Cortex of kidney (tissue), 1 donor: Measurements from ENCODE around the gene CHN2.

ENCODE experiments used
- DNase-seq: peaks from one replicate; lab custom pipeline; 2025; lab: John Stamatoyannopoulos, UW

CHN2 gene

GRCh38 chr7:29285444-29285793 lies 90.8 kb downstream of the CHN2 start:
- DNase-seq, result no peak

- no peak for DNase-seq
These were observed 91.3 kb downstream of the CHN2 start for GRCh38 chr7:29285861-29286260.

- no peak for DNase-seq
These were observed 92.8 kb downstream of the CHN2 start for GRCh38 chr7:29287366-29287765.

GRCh38 chr7:29288181-29289091 lies 93.9 kb downstream of the CHN2 start:
- DNase-seq, result no peak

GRCh38 chr7:29289156-29290021 lies 94.8 kb downstream of the CHN2 start:
- no peak for DNase-seq

- DNase-seq, result no peak
These were observed 96.3 kb downstream of the CHN2 start for GRCh38 chr7:29290829-29291228.

- DNase-seq, result no peak
These were observed 97.4 kb downstream of the CHN2 start for GRCh38 chr7:29291723-29292618.

GRCh38 chr7:29292886-29293658 lies 98.5 kb downstream of the CHN2 start:
- no peak for DNase-seq

GRCh38 chr7:29296421-29296820 lies 101.8 kb downstream of the CHN2 start:
- DNase-seq, result no peak

- DNase-seq, result no peak
These were observed 102.8 kb downstream of the CHN2 start for GRCh38 chr7:29297194-29297890.

GRCh38 chr7:29299086-29299485 lies 104.5 kb downstream of the CHN2 start:
- no peak for DNase-seq

- no peak for DNase-seq
These were observed 105.5 kb downstream of the CHN2 start for GRCh38 chr7:29300026-29300480.

GRCh38 chr7:29300649-29301048 lies 106.1 kb downstream of the CHN2 start:
- no peak for DNase-seq

- no peak for DNase-seq
These were observed 108.3 kb downstream of the CHN2 start for GRCh38 chr7:29302666-29303395.

- no peak for DNase-seq
These were observed 110.2 kb downstream of the CHN2 start for GRCh38 chr7:29304756-29305155.

- DNase-seq, result no peak
These were observed 111.9 kb downstream of the CHN2 start for GRCh38 chr7:29306319-29306991.

GRCh38 chr7:29308424-29308823 lies 113.8 kb downstream of the CHN2 start:
- no peak for DNase-seq

GRCh38 chr7:29309041-29309854 lies 114.7 kb downstream of the CHN2 start:
- DNase-seq, result no peak
